ENCODE results near the gene BCL3. TPM values are rescaled to one million over a fixed set of nuclear protein-coding genes. Genes with fewer than 3 reads are reported as not detected.
A peak's percentile ranks its signal among the peaks of the same experiment; 100 is the strongest.

Gene BCL3
- total and polyA plus RNA-seq, 2 of the 13 experiments (the other 11 are each of a cell fraction or from before 2014, with no cell fraction given), result 2.3 to 4.0 TPM

DNA sequence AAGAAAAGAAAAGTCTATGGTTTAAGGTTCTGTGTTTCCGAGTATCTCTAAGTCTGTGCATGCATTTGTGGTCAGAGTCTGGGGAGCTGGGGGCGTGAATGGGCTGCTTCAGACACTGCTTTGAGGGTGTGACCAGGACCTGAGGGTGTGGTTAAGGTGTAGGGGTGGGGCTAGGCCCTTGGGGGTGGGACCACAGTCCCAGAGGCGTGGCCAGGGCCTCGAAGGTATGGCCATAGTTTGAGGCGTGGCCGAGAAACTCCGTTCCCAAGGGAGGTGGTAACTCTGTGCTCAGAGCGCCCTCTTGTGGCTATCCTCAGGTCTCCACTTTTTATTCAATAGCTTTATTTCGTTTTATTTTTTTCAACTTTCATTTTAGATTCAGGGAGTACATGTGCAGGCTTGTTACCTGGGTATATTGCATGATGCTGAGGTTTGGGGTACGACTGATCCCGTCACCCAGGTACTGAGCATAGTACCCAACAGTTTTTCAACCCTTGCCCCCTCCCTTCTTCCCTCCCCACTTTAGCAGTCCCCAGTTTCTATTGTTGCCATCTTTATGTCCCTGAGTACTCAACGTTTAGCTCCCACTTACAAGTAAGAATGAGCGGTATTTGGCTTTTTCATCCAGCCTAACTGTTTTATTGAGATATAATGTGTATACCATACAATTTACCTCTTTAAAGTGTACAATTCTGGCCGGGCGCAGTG, 22.2 kb downstream of the BCL3 start (continued):
- TF ChIP-seq REL (CRISPR knock-in tag; conservative IDR thresholded peaks at IDR 0.05) (no peak), ZNF761 (CRISPR knock-in tag; conservative IDR thresholded peaks at IDR 0.05) (no peak), KDM5A (IDR thresholded peaks at IDR 0.05; ENCODE audit: borderline replicate concordance, low read length) (no peak), PRPF4 (IDR thresholded peaks at IDR 0.05; ENCODE audit: low read depth, low read length, poor library complexity, severe bottlenecking) (no peak), ZNF605 (CRISPR knock-in tag; IDR thresholded peaks at IDR 0.05) (no peak), MXD4 (CRISPR knock-in tag; IDR thresholded peaks at IDR 0.05) (no peak), ZNF720 (CRISPR knock-in tag; IDR thresholded peaks at IDR 0.05) (no peak), ZNF670 (CRISPR knock-in tag; IDR thresholded peaks at IDR 0.05; ENCODE audit: borderline replicate concordance) (no peak), NRL (CRISPR knock-in tag; IDR thresholded peaks at IDR 0.05; ENCODE audit: borderline replicate concordance) (no peak), SOX13 (IDR thresholded peaks at IDR 0.05) (no peak), SOX13 (CRISPR knock-in tag; conservative IDR thresholded peaks at IDR 0.05 in 1 of 2, IDR thresholded peaks at IDR 0.05 in 1 of 2) (no peak), ZNF331 (CRISPR knock-in tag; IDR thresholded peaks at IDR 0.05) (no peak), CEBPB (IDR thresholded peaks at IDR 0.05; ENCODE audit: borderline replicate concordance, low read depth, low read length) (no peak), ZNF225 (CRISPR knock-in tag; IDR thresholded peaks at IDR 0.05) (no peak), ZSCAN21 (CRISPR knock-in tag; IDR thresholded peaks at IDR 0.05; ENCODE audit: borderline replicate concordance) (no peak), HMG20A (CRISPR knock-in tag; IDR thresholded peaks at IDR 0.05; ENCODE audit: borderline replicate concordance) (no peak), NR3C1 (CRISPR knock-in tag; IDR thresholded peaks at IDR 0.05) (no peak)
- TF ChIP-seq, protein P1, sequence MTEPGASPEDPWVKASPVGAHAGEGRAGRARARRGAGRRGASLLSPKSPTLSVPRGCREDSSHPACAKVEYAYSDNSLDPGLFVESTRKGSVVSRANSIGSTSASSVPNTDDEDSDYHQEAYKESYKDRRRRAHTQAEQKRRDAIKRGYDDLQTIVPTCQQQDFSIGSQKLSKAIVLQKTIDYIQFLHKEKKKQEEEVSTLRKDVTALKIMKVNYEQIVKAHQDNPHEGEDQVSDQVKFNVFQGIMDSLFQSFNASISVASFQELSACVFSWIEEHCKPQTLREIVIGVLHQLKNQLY (CRISPR knock-in tag; IDR thresholded peaks at IDR 0.05), result no peak
- TF ChIP-seq, protein P2, sequence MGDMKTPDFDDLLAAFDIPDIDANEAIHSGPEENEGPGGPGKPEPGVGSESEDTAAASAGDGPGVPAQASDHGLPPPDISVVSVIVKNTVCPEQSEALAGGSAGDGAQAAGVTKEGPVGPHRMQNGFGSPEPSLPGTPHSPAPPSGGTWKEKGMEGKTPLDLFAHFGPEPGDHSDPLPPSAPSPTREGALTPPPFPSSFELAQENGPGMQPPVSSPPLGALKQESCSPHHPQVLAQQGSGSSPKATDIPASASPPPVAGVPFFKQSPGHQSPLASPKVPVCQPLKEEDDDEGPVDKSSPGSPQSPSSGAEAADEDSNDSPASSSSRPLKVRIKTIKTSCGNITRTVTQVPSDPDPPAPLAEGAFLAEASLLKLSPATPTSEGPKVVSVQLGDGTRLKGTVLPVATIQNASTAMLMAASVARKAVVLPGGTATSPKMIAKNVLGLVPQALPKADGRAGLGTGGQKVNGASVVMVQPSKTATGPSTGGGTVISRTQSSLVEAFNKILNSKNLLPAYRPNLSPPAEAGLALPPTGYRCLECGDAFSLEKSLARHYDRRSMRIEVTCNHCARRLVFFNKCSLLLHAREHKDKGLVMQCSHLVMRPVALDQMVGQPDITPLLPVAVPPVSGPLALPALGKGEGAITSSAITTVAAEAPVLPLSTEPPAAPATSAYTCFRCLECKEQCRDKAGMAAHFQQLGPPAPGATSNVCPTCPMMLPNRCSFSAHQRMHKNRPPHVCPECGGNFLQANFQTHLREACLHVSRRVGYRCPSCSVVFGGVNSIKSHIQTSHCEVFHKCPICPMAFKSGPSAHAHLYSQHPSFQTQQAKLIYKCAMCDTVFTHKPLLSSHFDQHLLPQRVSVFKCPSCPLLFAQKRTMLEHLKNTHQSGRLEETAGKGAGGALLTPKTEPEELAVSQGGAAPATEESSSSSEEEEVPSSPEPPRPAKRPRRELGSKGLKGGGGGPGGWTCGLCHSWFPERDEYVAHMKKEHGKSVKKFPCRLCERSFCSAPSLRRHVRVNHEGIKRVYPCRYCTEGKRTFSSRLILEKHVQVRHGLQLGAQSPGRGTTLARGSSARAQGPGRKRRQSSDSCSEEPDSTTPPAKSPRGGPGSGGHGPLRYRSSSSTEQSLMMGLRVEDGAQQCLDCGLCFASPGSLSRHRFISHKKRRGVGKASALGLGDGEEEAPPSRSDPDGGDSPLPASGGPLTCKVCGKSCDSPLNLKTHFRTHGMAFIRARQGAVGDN (CRISPR knock-in tag; IDR thresholded peaks at IDR 0.05), result peak; percentile 52
- TF ChIP-seq, protein P3, sequence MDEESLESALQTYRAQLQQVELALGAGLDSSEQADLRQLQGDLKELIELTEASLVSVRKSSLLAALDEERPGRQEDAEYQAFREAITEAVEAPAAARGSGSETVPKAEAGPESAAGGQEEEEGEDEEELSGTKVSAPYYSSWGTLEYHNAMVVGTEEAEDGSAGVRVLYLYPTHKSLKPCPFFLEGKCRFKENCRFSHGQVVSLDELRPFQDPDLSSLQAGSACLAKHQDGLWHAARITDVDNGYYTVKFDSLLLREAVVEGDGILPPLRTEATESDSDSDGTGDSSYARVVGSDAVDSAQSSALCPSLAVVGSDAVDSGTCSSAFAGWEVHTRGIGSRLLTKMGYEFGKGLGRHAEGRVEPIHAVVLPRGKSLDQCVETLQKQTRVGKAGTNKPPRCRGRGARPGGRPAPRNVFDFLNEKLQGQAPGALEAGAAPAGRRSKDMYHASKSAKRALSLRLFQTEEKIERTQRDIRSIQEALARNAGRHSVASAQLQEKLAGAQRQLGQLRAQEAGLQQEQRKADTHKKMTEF (CRISPR knock-in tag; IDR thresholded peaks at IDR 0.05), result 0 out of 2 replicates have a peak, but pooled peaks have one; percentile 16
- TF ChIP-seq, protein P4, sequence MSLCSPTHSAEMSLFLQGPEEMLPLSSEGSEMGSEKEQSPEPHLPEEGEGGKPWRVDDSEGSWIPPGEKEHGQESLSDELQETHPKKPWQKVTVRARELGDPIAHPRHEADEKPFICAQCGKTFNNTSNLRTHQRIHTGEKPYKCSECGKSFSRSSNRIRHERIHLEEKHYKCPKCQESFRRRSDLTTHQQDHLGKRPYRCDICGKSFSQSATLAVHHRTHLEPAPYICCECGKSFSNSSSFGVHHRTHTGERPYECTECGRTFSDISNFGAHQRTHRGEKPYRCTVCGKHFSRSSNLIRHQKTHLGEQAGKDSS (CRISPR knock-in tag; IDR thresholded peaks at IDR 0.05; ENCODE audit: borderline replicate concordance, low read depth), result no peak
- TF ChIP-seq, protein P5, sequence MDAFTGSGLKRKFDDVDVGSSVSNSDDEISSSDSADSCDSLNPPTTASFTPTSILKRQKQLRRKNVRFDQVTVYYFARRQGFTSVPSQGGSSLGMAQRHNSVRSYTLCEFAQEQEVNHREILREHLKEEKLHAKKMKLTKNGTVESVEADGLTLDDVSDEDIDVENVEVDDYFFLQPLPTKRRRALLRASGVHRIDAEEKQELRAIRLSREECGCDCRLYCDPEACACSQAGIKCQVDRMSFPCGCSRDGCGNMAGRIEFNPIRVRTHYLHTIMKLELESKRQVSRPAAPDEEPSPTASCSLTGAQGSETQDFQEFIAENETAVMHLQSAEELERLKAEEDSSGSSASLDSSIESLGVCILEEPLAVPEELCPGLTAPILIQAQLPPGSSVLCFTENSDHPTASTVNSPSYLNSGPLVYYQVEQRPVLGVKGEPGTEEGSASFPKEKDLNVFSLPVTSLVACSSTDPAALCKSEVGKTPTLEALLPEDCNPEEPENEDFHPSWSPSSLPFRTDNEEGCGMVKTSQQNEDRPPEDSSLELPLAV (CRISPR knock-in tag; conservative IDR thresholded peaks at IDR 0.05; ENCODE audit: low read depth), result no peak
